HG03064 (cell line): ENCODE measurements around the gene FSCN2.

Experiments
- ATAC-seq: cut with Tn5 transposase; IDR thresholded peaks from one replicate; pipeline ENCODE4 v1.9.1; 2021; ENCODE audit warnings: low read depth; ENCODE audit not compliant: unreplicated experiment

The FSCN2 gene

GRCh38 chr17:81538651-81539570, 10.7 kb downstream of the FSCN2 start:
- ATAC-seq, result no peak

DNA sequence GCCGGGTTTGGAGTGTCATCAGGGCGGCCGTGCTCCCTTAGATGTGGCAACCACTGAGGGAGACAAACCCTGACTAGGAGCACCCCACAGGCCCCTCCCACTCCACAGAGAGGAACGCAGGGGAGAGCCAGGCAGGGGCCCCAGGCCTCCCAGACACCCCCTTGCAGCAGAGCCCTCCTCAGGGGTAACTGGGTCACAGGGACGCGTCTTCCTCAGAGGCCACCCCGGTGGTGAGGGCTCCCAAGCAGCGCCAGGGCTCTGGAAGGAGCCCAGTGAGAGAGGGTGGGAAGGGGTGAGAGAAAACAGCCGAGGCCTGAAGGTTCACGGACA, 11.4 kb downstream of the FSCN2 start:
- ATAC-seq, result no peak

- ATAC-seq, result no peak
Measured at GRCh38 chr17:81539961-81540675, 11.9 kb downstream of the FSCN2 start.

- no peak for ATAC-seq
Measured at GRCh38 chr17:81540676-81541027, 12.5 kb downstream of the FSCN2 start.

DNA sequence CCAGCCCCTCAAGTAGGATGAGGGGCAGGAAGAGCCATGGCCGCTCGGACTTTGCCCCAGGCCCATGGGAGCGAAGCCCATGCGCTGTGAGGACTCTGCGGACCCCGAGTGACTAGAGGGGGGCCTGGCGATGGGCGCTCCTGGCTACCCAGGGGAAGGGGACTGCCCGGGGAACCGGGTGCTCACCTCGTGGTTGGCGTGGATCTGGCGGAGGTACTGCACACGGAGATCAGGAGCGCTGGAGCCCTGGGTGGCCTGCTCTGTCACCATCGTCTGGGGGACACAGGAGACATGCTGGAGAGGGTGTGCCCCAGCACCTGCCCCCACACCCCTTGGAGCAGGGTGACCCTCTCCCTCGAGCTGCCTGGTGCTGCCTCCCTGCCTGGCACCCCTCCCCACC, 12.9 kb downstream of the FSCN2 start:
- no peak for ATAC-seq

- ATAC-seq, result no peak
Measured at GRCh38 chr17:81542431-81543338, 14.5 kb downstream of the FSCN2 start.

DNA sequence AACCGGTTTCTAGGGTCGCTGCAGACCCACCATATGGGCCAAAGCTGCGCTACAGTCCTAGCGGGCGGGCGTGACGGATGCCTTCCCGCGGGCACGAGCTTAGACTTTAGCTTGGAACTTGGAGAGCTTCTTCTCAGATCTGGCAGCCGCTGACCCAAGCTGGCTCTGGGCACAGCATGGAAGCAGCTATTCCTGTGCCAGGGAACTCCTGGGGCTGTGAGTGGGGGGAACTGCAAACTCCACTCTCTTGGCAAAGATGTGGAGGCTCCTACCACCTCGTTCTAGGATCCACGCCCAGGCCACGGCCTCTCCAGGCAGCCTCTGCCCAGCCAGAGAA, 15.1 kb downstream of the FSCN2 start:
- no peak for ATAC-seq

GRCh38 chr17:81543756-81544155, 15.6 kb downstream of the FSCN2 start:
- ATAC-seq, result no peak

GRCh38 chr17:81544281-81544974, 16.3 kb downstream of the FSCN2 start:
- ATAC-seq, result no peak

DNA sequence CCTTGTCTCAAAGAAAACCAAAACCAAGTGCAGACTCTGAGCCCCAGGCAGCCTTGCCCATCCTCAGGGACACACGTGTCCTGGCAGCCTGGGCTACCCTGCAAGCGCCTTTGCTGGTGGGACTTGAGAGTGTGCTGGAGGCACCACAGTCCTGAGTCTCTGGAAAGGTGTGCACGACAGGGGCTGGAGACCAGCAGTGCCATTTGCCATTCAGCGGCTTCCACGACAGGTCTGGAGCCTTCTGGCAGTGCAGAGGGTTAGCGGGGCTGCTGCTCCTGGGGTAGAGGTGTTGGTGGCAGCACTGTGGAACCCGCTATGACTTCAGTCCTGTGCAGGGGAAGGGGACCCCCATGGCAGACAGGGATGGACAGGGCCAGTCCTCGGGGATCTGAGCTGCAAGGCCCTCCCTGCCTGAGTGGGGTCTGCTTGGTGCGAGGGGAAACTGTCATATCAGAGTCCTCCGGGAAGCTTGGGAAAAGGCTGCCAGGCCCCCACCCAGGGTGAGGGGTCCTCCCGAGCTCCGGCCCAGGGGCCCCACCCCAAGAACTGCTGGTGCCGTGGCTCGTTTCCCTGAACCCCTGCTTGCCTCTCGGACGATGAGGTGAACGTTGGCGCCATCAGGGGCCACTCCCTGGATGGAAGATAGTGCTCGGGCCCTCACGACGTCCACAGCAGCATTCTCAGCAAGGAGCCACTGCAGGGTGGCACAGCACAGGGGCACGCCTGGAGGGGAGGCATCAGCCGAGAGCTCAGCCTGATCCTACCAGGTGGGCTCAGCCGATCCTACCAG, 17.2 kb downstream of the FSCN2 start:
- no peak for ATAC-seq

DNA sequence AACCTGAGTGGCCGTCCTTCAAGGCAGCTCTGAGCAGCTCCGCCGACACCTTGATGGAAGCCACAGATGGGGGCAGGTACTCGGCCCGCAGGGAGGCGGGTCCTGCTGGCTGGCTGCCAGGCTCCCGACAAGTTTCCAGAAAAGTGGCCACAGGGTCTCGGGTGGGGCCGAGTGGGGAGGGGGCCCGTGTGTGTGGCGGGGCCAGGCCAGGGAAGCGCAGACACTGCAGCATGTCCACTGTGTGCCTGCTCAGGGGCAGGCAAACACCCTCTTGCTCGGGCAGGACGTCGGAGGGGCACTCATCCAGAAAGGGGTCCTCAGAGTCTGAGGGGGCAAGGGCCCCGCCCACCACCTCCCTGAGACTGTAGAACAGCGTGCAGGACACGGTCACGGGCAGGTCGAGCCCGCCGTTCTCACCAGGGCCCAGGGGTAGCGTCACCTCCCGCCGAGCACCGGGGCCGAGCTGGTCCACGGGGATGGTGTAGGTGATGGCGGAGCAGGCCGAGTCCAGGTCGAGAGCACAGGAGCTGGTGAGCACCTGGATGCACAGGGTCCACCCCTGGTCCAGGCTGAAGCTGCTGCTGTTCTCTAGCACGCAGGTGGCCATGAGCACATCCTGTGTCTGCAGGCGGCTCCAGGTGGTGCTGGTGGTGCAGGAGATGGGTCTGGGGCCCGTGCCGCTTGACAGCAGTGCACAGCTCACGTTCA, 18.9 kb downstream of the FSCN2 start:
- ATAC-seq, result no peak

DNA sequence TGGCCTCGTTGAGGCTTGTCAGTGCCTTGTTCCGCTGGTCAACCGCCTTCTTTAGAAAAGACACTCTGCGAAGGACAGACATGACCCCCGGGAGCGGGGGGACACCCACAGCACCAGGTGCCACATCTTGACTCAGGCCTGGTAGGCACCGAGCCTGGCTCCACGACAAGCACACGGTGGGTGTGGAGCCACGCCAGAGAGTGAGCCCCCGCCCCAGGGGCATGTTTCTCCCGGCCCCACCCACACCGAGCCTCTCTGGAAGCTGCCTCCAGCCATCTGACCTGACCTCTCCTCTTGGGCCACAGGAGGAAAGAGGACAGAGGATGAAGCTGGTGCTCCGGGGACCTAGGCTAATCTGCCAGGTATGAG, 19.4 kb downstream of the FSCN2 start:
- ATAC-seq, result no peak

DNA sequence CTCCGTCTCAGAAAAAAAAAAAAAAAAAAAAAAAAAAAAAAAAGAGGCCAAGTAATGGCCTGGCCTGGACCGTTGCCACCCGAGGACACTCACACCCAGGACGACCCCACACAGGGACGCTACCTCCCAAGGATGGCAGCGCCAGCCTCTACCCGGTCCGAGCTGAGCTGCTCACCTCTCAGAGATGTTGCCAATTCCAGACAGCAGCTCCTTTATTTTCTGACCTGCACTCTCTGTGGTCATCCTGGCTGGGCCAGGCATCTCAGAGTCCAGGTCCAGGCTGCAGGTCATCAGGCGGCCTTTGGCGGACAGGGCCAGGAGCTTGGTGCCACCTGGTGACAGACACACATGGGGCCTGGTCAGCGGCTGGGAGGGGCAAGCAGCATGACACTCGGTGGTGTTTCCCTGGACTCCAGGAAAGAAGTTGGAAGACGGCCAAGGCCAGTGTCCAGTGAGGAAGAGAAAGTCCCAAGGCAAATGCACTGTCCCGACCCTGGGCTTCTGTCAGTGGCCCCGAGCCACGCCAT, 20.9 kb downstream of the FSCN2 start:
- no peak for ATAC-seq

- ATAC-seq, result no peak
Measured at GRCh38 chr17:81549826-81550225, 21.6 kb downstream of the FSCN2 start.

- ATAC-seq, result no peak
Measured at GRCh38 chr17:81550285-81550684, 22.1 kb downstream of the FSCN2 start.

GRCh38 chr17:81550830-81551457, 22.8 kb downstream of the FSCN2 start:
- no peak for ATAC-seq

GRCh38 chr17:81551458-81552243, 23.5 kb downstream of the FSCN2 start:
- ATAC-seq, result peak; percentile 16
